Chondrocyte (in vitro differentiated cells): ENCODE results near the gene SHPK. TPM values are rescaled to one million over a fixed set of nuclear protein-coding genes. Genes with fewer than 3 reads are reported as not detected.
A peak's percentile ranks its signal among the peaks of the same experiment; 100 is the strongest.
"Not testable (repeated sequence)": the region's sequence is repeated elsewhere in the genome, so short reads cannot be mapped to it uniquely, and the experiment has no call there.

Experiments used
- DNase-seq: peaks from one replicate; pipeline ENCODE4 v3.0.0; 2021; ENCODE audit warnings: mixed read lengths, low spot score
- H3K27ac Mint-ChIP-seq: one replicate; pipeline ENCODE4 v1.8.0; 2021; ENCODE audit warnings: mild to moderate bottlenecking, moderate library complexity, mixed read lengths; ENCODE audit not compliant: unreplicated experiment
- H3K27me3 Mint-ChIP-seq: 2 replicates; pipeline ENCODE4 v1.8.0; 2021; ENCODE audit warnings: low read depth, mixed read lengths
- H3K36me3 Mint-ChIP-seq: 2 replicates; pipeline ENCODE4 v1.8.0; 2021; ENCODE audit warnings: low read depth, mixed read lengths
- H3K4me1 Mint-ChIP-seq: 2 replicates; pipeline ENCODE4 v1.8.0; 2021; ENCODE audit warnings: low read depth, mild to moderate bottlenecking, mixed read lengths
- H3K4me3 Mint-ChIP-seq: one replicate; pipeline ENCODE4 v1.8.0; 2021; ENCODE audit warnings: mild to moderate bottlenecking, moderate library complexity, mixed read lengths; ENCODE audit not compliant: unreplicated experiment
- H3K9me3 Mint-ChIP-seq: 2 replicates; pipeline ENCODE4 v1.8.0; 2021; ENCODE audit warnings: low read depth, mixed read lengths
- CTCF ChIP-seq: fragments of 200-600 bp; sonication (generic); IDR thresholded peaks from 2 replicates; pipeline ENCODE4 v1.5.0; 2021; ENCODE audit warnings: antibody characterized with exemption, mild to moderate bottlenecking, moderate library complexity
- total RNA-seq: library from RNA; stranded (reverse); gene quantifications from 3 replicates; pipeline ENCODE4 v1.2.1, GENCODE V29; 2021

The SHPK gene
- total RNA-seq, 1 donor from 2014 or later: 5.6 TPM

DNA sequence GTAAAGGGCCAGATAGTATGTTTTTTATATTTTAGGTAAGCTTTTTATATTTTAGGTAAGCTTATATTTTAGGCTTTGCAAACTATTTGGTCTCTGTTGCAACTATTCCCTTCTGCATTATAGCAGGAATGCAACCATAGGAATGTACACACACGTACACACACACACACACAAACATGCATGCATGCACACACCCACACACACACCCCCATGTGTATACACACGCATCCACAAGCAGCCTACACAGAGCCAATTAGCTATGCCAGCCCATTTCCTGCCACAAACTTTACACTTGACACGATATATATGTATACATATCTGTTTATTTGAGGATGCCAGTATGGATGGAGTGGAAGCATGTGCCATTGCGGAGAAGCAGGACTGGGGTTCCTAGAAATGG, 70.9 kb downstream of the SHPK start:
- Mint-ChIP-seq H3K36me3 (peaks cover 9% of the 10 kb centered on the region), H3K9me3 (no peaks in the 10 kb centered on the region), H3K27ac (no peak overlapping the region), H3K4me1 (no peaks in the 10 kb centered on the region), H3K4me3 (no peak overlapping the region), H3K27me3 (no peaks in the 10 kb centered on the region)
- no peak for TF ChIP-seq CTCF
- no peak for DNase-seq

GRCh38 chr17:3564241-3564640, 71.8 kb downstream of the SHPK start:
- not testable (repeated sequence) for H3K9me3 Mint-ChIP-seq

GRCh38 chr17:3559270-3559645, 76.8 kb downstream of the SHPK start:
- TF ChIP-seq CTCF: no peak
- Mint-ChIP-seq H3K27ac (peak overlapping the region; percentile 41), H3K27me3 (no peaks in the 10 kb centered on the region), H3K9me3 (no peaks in the 10 kb centered on the region), H3K36me3 (no peaks in the 10 kb centered on the region), H3K4me3 (no peak overlapping the region), H3K4me1 (peaks cover 9% of the 10 kb centered on the region)
- no peak for DNase-seq

More at GRCh38 chr17:3564241-3564640, 71.8 kb downstream of the SHPK start:
- not testable (repeated sequence) for H3K27ac Mint-ChIP-seq, H3K4me1 Mint-ChIP-seq, H3K36me3 Mint-ChIP-seq, H3K4me3 Mint-ChIP-seq, DNase-seq, H3K27me3 Mint-ChIP-seq

DNA sequence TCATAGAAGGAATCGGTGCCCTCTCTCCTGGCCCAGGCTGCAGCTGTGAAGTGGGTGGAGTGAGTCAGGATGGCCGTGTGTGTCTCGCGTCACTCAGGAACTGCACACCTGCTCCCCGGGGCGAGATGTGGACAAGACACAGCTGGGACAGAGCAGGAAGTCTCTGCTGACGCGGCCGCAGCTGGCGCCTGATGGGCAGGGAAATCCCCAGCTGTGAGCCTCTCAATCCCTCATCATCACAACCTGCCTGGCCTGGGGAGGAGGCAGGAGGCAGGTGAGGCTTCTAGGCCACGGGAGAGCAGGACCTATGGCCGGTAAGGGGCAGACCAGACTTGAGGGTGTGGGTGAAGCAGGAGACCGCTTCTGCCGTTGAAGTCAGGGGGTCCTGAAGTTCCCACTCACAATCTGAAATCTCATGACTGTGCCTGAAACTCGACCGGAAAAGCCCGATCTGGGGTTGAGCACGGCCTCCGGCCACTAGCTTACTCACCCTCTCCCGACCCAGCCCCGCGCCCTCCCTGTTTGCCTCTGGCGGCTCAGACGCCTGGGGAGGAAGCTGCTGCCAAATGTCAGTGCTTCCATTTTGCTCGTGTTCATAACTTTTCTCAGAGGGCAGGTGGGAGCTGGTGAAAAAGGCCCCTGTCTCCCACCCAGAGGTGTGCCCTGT, 77.3 kb downstream of the SHPK start:
- Mint-ChIP-seq H3K9me3 (no peaks in the 10 kb centered on the region), H3K4me1 (peaks cover 9% of the 10 kb centered on the region), H3K27ac (peak overlapping the region; percentile 41), H3K4me3 (no peak overlapping the region), H3K27me3 (no peaks in the 10 kb centered on the region), H3K36me3 (no peaks in the 10 kb centered on the region)
- DNase-seq: no peak
- no peak for TF ChIP-seq CTCF

Other genes starting within 250 kb of the SHPK start
- not detected in 3 replicates for gene OR3A2, start 249.9 kb downstream of the SHPK start, total RNA-seq
- gene OR1E1, start 237.8 kb downstream of the SHPK start, total RNA-seq: not detected in 3 replicates
- not detected in 3 replicates for gene OR3A3, start 224.9 kb downstream of the SHPK start, total RNA-seq
- gene OR1E2, start 202.4 kb downstream of the SHPK start, total RNA-seq: not detected in 3 replicates
- not detected in 3 replicates for gene SPATA22, start 164.4 kb downstream of the SHPK start, total RNA-seq
- gene ASPA, start 160.3 kb downstream of the SHPK start, total RNA-seq: not detected in 3 replicates
- 0.27 to 0.74 TPM in 2 of 3 replicates, not detected in the other for gene TRPV3, start 78.4 kb downstream of the SHPK start, total RNA-seq
- gene TRPV1, start 26.8 kb downstream of the SHPK start, total RNA-seq: 2.2 to 4.8 TPM (median 3.1 TPM) in 3 replicates
- 14.4 to 18.4 TPM (median 17.8 TPM) in 3 replicates for gene CTNS, start 510 bp upstream of the SHPK start, total RNA-seq
- gene TAX1BP3, start 32.3 kb upstream of the SHPK start, total RNA-seq: 198 to 242 TPM (median 230 TPM) in 3 replicates
- 36.2 to 41.8 TPM (median 37.6 TPM) in 3 replicates for gene EMC6, start 32.6 kb upstream of the SHPK start, total RNA-seq
- 0.18 to 1.1 TPM (median 0.30 TPM) in 3 replicates for gene P2RX5, start 59.9 kb upstream of the SHPK start, total RNA-seq
- 2.1 to 2.6 TPM (median 2.2 TPM) in 3 replicates for gene HASPIN, start 87.7 kb upstream of the SHPK start, total RNA-seq
- 25.8 to 29.1 TPM (median 28.3 TPM) in 3 replicates for gene ITGAE, start 164.9 kb upstream of the SHPK start, total RNA-seq
- gene NCBP3, start 210.0 kb upstream of the SHPK start, total RNA-seq: 31.3 to 34.8 TPM (median 33.7 TPM) in 3 replicates